D721Med (cell line): ENCODE measurements around the gene SLC33A1.

Source experiments
- DNase-seq: peaks from one replicate; pipeline ENCODE4 v3.0.0; 2011; ENCODE audit warnings: low spot score; ENCODE audit not compliant: insufficient read length
- FAIRE-seq: peaks from 2 replicates; lab custom pipeline; 2011; peaks lifted over from hg19 to GRCh38; lab: Jason Lieb, UNC
- CTCF ChIP-seq: IDR thresholded peaks from 2 replicates; pipeline ENCODE4 v1.5.1; 2012; ENCODE audit warnings: mild to moderate bottlenecking, control low read depth; ENCODE audit not compliant: insufficient read depth; ENCODE audit errors: missing control alignments

The SLC33A1 gene

DNA sequence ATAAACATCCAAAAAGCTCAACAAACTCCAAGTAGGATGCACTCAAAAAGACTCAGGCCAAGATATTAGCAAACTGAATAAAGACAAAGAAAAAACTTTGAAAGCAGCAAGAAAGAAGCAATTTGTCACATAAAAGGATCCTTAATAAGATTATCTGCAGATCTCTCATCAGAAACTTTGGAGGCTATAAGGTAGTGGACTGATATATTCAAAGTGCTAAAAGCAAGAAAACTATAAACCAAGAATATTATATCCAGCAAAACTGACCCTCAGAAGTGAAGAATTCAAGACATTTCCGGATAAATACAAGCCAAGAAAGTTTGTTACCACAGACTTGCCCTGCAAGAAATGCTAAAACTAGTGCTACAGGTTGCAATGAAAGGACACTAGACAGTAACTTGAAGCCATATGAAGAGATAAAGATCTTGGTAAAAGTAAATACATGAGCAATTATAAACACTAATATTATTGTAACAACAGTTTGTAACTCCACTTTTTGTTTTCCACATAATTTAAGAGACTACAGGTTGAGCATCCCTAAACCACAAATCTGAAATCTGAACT, 71.8 kb downstream of the SLC33A1 start:
- no peak for DNase-seq
- FAIRE-seq, result no peak
- TF ChIP-seq CTCF, result no peak

GRCh38 chr3:155780291-155780690, 73.9 kb downstream of the SLC33A1 start:
- FAIRE-seq (no peak), DNase-seq (no peak)
- no peak for TF ChIP-seq CTCF

DNA sequence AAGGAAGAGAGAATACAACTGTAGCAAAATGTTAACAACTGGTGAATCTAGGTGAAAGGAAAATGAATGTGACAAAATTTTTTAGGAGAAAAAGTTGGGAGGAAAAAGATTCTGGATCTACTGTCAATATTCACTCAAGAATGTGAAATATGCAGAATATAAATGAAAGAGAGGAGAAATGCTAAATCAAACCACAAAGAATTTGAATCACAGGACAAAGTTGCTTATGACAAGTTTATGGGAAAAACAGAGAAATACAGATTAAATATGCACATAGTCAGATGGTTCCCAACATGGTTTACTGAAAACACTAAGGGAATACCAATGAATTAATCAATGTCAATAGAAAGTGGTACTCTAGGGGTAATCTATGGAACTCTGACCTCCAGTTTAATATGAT, 75.8 kb downstream of the SLC33A1 start:
- FAIRE-seq (no peak), DNase-seq (no peak)
- no peak for TF ChIP-seq CTCF

DNA sequence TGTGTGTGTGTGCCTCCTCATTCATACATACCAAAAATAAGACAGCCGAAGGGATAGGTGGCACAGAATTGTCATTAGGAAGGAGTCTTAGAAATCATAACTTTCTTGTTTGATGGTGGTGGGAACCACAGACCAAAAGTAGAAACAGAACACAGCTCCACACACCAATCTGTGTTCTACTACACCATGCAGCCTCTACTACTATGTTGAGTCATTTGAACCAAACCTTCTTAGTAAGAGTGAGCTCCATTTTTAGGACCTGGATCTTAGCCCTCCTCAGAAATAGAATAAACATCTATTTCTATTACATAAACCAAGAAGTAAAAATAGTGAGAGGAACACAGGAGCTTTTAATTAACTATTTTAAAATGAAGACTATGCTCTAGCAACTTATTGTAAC, 81.4 kb downstream of the SLC33A1 start:
- DNase-seq, result no peak
- no peak for TF ChIP-seq CTCF
- FAIRE-seq, result no peak

- FAIRE-seq, result no peak
- no peak for TF ChIP-seq CTCF
- no peak for DNase-seq
Observed at GRCh38 chr3:155771126-155771525, 83.1 kb downstream of the SLC33A1 start.
